Measurements from ENCODE around the gene GOLGA7B. TPM values are rescaled to one million over a fixed set of nuclear protein-coding genes. Genes with fewer than 3 reads are reported as not detected.
A peak's percentile ranks its signal among the peaks of the same experiment; 100 is the strongest.

Gene GOLGA7B
- total RNA-seq = under 0.01 TPM in 1 of 2 replicates, not detected in the other

DNA sequence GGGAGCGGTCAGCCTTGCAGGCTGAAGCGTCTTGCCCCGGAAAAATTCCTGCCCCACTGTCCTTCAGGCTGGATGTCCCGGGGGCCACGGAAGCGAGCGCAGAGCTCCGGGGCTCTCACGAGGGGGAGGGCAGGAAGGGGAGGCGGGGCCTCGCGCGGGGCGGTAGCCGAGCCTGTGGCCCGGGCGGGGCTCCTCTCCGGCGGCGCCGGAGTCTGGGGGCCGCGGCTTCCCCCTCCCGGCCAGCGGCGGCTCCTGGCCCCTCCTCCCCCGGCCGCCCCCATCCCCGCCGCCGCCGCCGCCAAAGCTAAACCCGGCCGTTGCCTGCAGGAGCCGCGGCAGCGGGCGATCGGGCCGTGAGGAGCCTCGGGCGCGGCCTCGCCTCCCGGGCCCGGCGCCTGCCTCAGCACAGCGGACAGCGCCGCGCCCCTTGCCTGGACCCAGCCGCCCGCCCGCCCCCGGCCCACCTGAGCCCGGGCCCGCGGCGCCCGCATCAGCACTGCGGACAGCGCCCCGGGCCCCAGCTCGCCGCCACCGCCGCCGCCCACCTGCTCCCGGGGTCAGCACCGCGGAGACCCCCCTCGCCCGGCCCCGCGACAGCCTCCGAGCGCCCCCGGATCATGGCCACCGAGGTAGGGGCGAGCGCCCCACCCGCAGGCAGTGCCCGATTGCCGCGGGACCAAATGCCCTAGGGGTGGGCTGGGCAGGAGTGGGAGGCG is at the start of gene GOLGA7B:
Gene GOLGA7B, plus strand, starts transcription at position 157 of the 716 bp plus-strand sequence. Its CDS starts 461 bp downstream, at position 618.
- Histone ChIP-seq H3K9me3 (ENCODE audit: low read depth, low read length) (no peaks in the 10 kb centered on the region), H3K36me3 (ENCODE audit: insufficient read depth, low read length) (no peaks in the 10 kb centered on the region), H4K20me1 (ENCODE audit: insufficient read depth, low read length) (peaks cover 3% of the 10 kb centered on the region), H3K4me3 (ENCODE audit: insufficient read depth, low read length) (peak within 1 kb of the TSS; percentile 39), H3K4me2 (ENCODE audit: insufficient read depth, low read length) (no peak within 1 kb of the TSS), H3K27ac (ENCODE audit: low read depth, low read length) (no peak within 1 kb of the TSS), H2AFZ (ENCODE audit: low read length) (no peak within 1 kb of the TSS), H3K4me1 (ENCODE audit: insufficient read depth, low read length) (no peaks in the 10 kb centered on the region), H3K27me3 (ENCODE audit: insufficient read depth, low read length) (peaks cover 45% of the 10 kb centered on the region), H3K79me2 (ENCODE audit: insufficient read depth, low read length) (no peaks in the 10 kb centered on the region)
- DNase-seq (ENCODE audit: insufficient read length, low spot score, missing footprints) = peak; percentile 96
- TF ChIP-seq, protein P1, sequence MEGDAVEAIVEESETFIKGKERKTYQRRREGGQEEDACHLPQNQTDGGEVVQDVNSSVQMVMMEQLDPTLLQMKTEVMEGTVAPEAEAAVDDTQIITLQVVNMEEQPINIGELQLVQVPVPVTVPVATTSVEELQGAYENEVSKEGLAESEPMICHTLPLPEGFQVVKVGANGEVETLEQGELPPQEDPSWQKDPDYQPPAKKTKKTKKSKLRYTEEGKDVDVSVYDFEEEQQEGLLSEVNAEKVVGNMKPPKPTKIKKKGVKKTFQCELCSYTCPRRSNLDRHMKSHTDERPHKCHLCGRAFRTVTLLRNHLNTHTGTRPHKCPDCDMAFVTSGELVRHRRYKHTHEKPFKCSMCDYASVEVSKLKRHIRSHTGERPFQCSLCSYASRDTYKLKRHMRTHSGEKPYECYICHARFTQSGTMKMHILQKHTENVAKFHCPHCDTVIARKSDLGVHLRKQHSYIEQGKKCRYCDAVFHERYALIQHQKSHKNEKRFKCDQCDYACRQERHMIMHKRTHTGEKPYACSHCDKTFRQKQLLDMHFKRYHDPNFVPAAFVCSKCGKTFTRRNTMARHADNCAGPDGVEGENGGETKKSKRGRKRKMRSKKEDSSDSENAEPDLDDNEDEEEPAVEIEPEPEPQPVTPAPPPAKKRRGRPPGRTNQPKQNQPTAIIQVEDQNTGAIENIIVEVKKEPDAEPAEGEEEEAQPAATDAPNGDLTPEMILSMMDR (IDR thresholded peaks at IDR 0.05; ENCODE audit: extremely low read depth, low read depth, low read length) = no peak

GRCh38 chr10:97800474-97800873 is 49.2 kb upstream of the GOLGA7B start:
- Histone ChIP-seq H4K20me1 (ENCODE audit: insufficient read depth, low read length) (no peaks in the 10 kb centered on the region), H3K79me2 (ENCODE audit: insufficient read depth, low read length) (no peaks in the 10 kb centered on the region), H3K27me3 (ENCODE audit: insufficient read depth, low read length) (no peaks in the 10 kb centered on the region), H3K4me3 (ENCODE audit: insufficient read depth, low read length) (no peak overlapping the region), H3K4me2 (ENCODE audit: insufficient read depth, low read length) (no peak overlapping the region), H3K9me3 (ENCODE audit: low read depth, low read length) (peaks cover 14% of the 10 kb centered on the region), H3K27ac (ENCODE audit: low read depth, low read length) (no peak overlapping the region), H3K4me1 (ENCODE audit: insufficient read depth, low read length) (no peaks in the 10 kb centered on the region), H2AFZ (ENCODE audit: low read length) (no peak overlapping the region), H3K36me3 (ENCODE audit: insufficient read depth, low read length) (no peaks in the 10 kb centered on the region)
- TF ChIP-seq, protein P1 (IDR thresholded peaks at IDR 0.05; ENCODE audit: extremely low read depth, low read depth, low read length) = no peak
- DNase-seq (ENCODE audit: insufficient read length, low spot score, missing footprints) = peak; percentile 53

- Histone ChIP-seq H4K20me1 (ENCODE audit: insufficient read depth, low read length) (no peaks in the 10 kb centered on the region), H3K27ac (ENCODE audit: low read depth, low read length) (no peak overlapping the region), H3K79me2 (ENCODE audit: insufficient read depth, low read length) (no peaks in the 10 kb centered on the region), H3K4me1 (ENCODE audit: insufficient read depth, low read length) (no peaks in the 10 kb centered on the region), H2AFZ (ENCODE audit: low read length) (no peak overlapping the region), H3K4me2 (ENCODE audit: insufficient read depth, low read length) (no peak overlapping the region), H3K27me3 (ENCODE audit: insufficient read depth, low read length) (no peaks in the 10 kb centered on the region), H3K36me3 (ENCODE audit: insufficient read depth, low read length) (no peaks in the 10 kb centered on the region), H3K9me3 (ENCODE audit: low read depth, low read length) (peaks cover 14% of the 10 kb centered on the region), H3K4me3 (ENCODE audit: insufficient read depth, low read length) (no peak overlapping the region)
- DNase-seq (ENCODE audit: insufficient read length, low spot score, missing footprints) = no peak
- TF ChIP-seq, protein P1 (IDR thresholded peaks at IDR 0.05; ENCODE audit: extremely low read depth, low read depth, low read length) = no peak
Measured at GRCh38 chr10:97801422-97801821, 48.2 kb upstream of the GOLGA7B start.

- H3K4me3 ChIP-seq (ENCODE audit: insufficient read depth, low read length) = no peak overlapping the region
- H3K4me1 ChIP-seq (ENCODE audit: insufficient read depth, low read length) = no peaks in the 10 kb centered on the region
- no peaks in the 10 kb centered on the region for H3K79me2 ChIP-seq (ENCODE audit: insufficient read depth, low read length)
- no peaks in the 10 kb centered on the region for H3K36me3 ChIP-seq (ENCODE audit: insufficient read depth, low read length)
- H3K4me2 ChIP-seq (ENCODE audit: insufficient read depth, low read length) = no peak overlapping the region
- TF ChIP-seq, protein P1 (IDR thresholded peaks at IDR 0.05; ENCODE audit: extremely low read depth, low read depth, low read length) = no peak
- no peaks in the 10 kb centered on the region for H3K9me3 ChIP-seq (ENCODE audit: low read depth, low read length)
- H3K27me3 ChIP-seq (ENCODE audit: insufficient read depth, low read length) = peaks cover 6% of the 10 kb centered on the region
- DNase-seq (ENCODE audit: insufficient read length, low spot score, missing footprints) = no peak
- no peaks in the 10 kb centered on the region for H4K20me1 ChIP-seq (ENCODE audit: insufficient read depth, low read length)
- no peak overlapping the region for H2AFZ ChIP-seq (ENCODE audit: low read length)
- no peak overlapping the region for H3K27ac ChIP-seq (ENCODE audit: low read depth, low read length)
Measured at GRCh38 chr10:97805096-97805884, 44.4 kb upstream of the GOLGA7B start.

Data from osteoblast (primary cell).